ENCODE data around the gene TMEM50A.

DNA sequence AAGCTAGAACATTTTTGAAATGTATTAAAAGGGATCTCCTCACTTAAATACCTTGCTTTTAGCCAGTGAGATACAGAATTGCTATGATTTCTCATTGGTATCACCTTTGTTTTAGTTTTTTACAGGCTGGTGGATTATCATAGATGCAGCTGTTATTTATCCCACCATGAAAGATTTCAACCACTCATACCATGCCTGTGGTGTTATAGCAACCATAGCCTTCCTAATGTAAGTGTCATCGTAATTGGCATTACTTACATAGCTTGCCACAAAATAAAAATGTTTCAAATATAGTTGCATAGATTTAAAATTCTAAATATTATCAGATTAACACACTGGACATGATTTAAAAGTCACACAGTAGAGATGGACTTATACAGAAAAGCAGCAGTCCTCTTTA is 4.7 kb downstream of the TMEM50A start:
- TF ChIP-seq, protein P1, sequence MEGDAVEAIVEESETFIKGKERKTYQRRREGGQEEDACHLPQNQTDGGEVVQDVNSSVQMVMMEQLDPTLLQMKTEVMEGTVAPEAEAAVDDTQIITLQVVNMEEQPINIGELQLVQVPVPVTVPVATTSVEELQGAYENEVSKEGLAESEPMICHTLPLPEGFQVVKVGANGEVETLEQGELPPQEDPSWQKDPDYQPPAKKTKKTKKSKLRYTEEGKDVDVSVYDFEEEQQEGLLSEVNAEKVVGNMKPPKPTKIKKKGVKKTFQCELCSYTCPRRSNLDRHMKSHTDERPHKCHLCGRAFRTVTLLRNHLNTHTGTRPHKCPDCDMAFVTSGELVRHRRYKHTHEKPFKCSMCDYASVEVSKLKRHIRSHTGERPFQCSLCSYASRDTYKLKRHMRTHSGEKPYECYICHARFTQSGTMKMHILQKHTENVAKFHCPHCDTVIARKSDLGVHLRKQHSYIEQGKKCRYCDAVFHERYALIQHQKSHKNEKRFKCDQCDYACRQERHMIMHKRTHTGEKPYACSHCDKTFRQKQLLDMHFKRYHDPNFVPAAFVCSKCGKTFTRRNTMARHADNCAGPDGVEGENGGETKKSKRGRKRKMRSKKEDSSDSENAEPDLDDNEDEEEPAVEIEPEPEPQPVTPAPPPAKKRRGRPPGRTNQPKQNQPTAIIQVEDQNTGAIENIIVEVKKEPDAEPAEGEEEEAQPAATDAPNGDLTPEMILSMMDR (IDR thresholded peaks at IDR 0.05 in 4 of 5, conservative IDR thresholded peaks at IDR 0.05 in 1 of 5): no peak
- TF ChIP-seq POLR2A (IDR thresholded peaks at IDR 0.05): no peak

Measured in gastrocnemius medialis (tissue), 4 donors.